HCT116 (cell line): ENCODE measurements around the gene EHBP1. TPM values are rescaled to one million over a fixed set of nuclear protein-coding genes. Genes with fewer than 3 reads are reported as not detected.

Experiments
- ATAC-seq: fragments of 200-7000 bp; cut with Tn5 transposase; 2 replicates; pipeline ENCODE4 v1.9.1; 2020; ENCODE audit warnings: mild to moderate bottlenecking, moderate library complexity
- BruUV-seq: library from RNA; stranded (reverse); fragments of 400-500 nt; replicated peaks from 2 replicates; lab custom pipeline; 2021; lab: Mats Ljungman, UMichigan
- CTCF ChIA-PET: fragments of 300-600 bp; sonication (Branson Sonifier 250); formaldehyde crosslinking; loops from one replicate; lab custom pipeline; 2021; ENCODE audit warnings: antibody characterized with exemption; lab: Charles Lee
- POLR2A ChIA-PET: fragments of 300-600, 350-600 bp; sonication (Branson Sonifier 250); formaldehyde crosslinking; loops from one replicate; lab custom pipeline; 2021; ENCODE audit warnings: antibody characterized with exemption; lab: Charles Lee
- RAD21 ChIA-PET, 2 experiments: fragments of 300-600 bp; sonication (Branson Sonifier 250); formaldehyde crosslinking; loops; one replicate each; lab custom pipeline; 2023; ENCODE audit warnings: low total read pairs in 2 of 2; ENCODE audit not compliant: uncharacterized antibody in 2 of 2, unreplicated experiment in 2 of 2, low non-redundant PET in 1 of 2; lab: Charles Lee
- DNase-seq: peaks from one replicate; pipeline ENCODE4 v3.0.0-alpha.2; 2010; ENCODE audit warnings: low read depth, low spot score
- H2AFZ ChIP-seq: fragments of 200-600 bp; shearing (Covaris generic), sonication (generic); 2 replicates; pipeline ENCODE4 v1.6.1; 2017; ENCODE audit warnings: low read depth, mixed run types, mixed read lengths, antibody characterized with exemption, low read length; ENCODE audit not compliant: poor library complexity, severe bottlenecking
- H3K27ac ChIP-seq: 2 replicates; pipeline ENCODE4 v1.5.1; 2012; ENCODE audit warnings: low read depth, low read length
- H3K27me3 ChIP-seq: fragments of 200-600 bp; sonication (generic); 2 replicates; pipeline ENCODE4 v1.6.1; 2016; ENCODE audit warnings: mixed run types, low read length, mixed read lengths; ENCODE audit not compliant: insufficient read depth
- H3K36me3 ChIP-seq, 2 experiments: fragments of 200-500 bp in 1 of 2; fragments of 200-600 bp in 1 of 2; sonication (Bioruptor generic) in 1 of 2; sonication (generic) in 1 of 2; 2 replicates each; pipeline versions ENCODE4 v1.5.1 to v1.6.1; 2014 to 2016; ENCODE audit warnings: low read length in 2 of 2, inconsistent platforms in 1 of 2, mixed read lengths in 1 of 2, mixed run types in 1 of 2; ENCODE audit not compliant: insufficient read depth in 2 of 2, control insufficient read depth in 1 of 2
- H3K4me1 ChIP-seq, 2 experiments: fragments of 200-600 bp in 1 of 2; sonication (generic) in 1 of 2; 2 replicates each; pipeline versions ENCODE4 v1.5.1 to v1.6.1; 2012 to 2017; ENCODE audit warnings: low read length in 2 of 2, inconsistent platforms in 1 of 2, mild to moderate bottlenecking in 1 of 2, mixed read lengths in 1 of 2, mixed run types in 1 of 2, moderate library complexity in 1 of 2; ENCODE audit not compliant: insufficient read depth in 2 of 2, control insufficient read depth in 1 of 2
- H3K4me2 ChIP-seq: fragments of 200-600 bp; sonication (generic); 2 replicates; pipeline ENCODE4 v1.6.1; 2017; ENCODE audit warnings: mixed run types, low read length, mixed read lengths
- H3K4me3 ChIP-seq, 2 experiments: fragments of 200-600 bp in 1 of 2; sonication (generic) in 1 of 2; replicated peaks in 1 of 2; 2 replicates each; pipeline ENCODE4 v1.5.1; 2011 to 2016; ENCODE audit warnings: low read length in 2 of 2, control low read depth in 1 of 2, low read depth in 1 of 2, mild to moderate bottlenecking in 1 of 2, mixed read lengths in 1 of 2, mixed run types in 1 of 2
- H3K79me2 ChIP-seq: fragments of 200-600 bp; sonication (generic); 2 replicates; pipeline ENCODE4 v1.6.1; 2017; ENCODE audit warnings: mild to moderate bottlenecking, mixed run types, low read length, moderate library complexity, mixed read lengths; ENCODE audit not compliant: insufficient read depth
- H3K9ac ChIP-seq: fragments of 200-600 bp; sonication (generic); 2 replicates; pipeline ENCODE4 v1.6.1; 2016; ENCODE audit warnings: low read length, mixed read lengths
- H3K9me2 ChIP-seq: fragments of 200-600 bp; sonication (generic), shearing (Covaris generic); 2 replicates; pipeline ENCODE4 v1.6.1; 2017; ENCODE audit warnings: mixed run types, mild to moderate bottlenecking, moderate library complexity; ENCODE audit not compliant: insufficient read depth
- H3K9me3 ChIP-seq, 2 experiments: fragments of 200-500 bp in 1 of 2; fragments of 200-600 bp in 1 of 2; sonication (Bioruptor generic) in 1 of 2; sonication (generic) in 1 of 2; 2 replicates each; pipeline ENCODE4 v1.6.1; 2014 to 2017; ENCODE audit warnings: low read length in 2 of 2, mixed read lengths in 2 of 2, inconsistent platforms in 1 of 2, low read depth in 1 of 2, mild to moderate bottlenecking in 1 of 2, mixed run types in 1 of 2, moderate library complexity in 1 of 2; ENCODE audit not compliant: control insufficient read depth in 1 of 2, insufficient read depth in 1 of 2
- H4K20me1 ChIP-seq: fragments of 200-600 bp; sonication (generic), shearing (Covaris generic); 2 replicates; pipeline ENCODE4 v1.6.1; 2017; ENCODE audit warnings: mixed run types, mild to moderate bottlenecking, moderate library complexity; ENCODE audit not compliant: insufficient read depth
- ATF3 ChIP-seq: IDR thresholded peaks from 2 replicates; pipeline ENCODE4 v1.6.1; 2012
- CBX3 ChIP-seq: IDR thresholded peaks from 2 replicates; pipeline ENCODE4 v1.6.1; 2012; ENCODE audit warnings: low read depth
- CEBPB ChIP-seq: IDR thresholded peaks from 2 replicates; pipeline ENCODE4 v1.6.1; 2012; ENCODE audit warnings: low read depth
- EGR1 ChIP-seq: IDR thresholded peaks from 2 replicates; pipeline ENCODE4 v1.6.1; 2012; ENCODE audit warnings: low read depth
- EZH2 ChIP-seq: fragments of 200-600 bp; sonication (generic); IDR thresholded peaks from 2 replicates; pipeline ENCODE4 v1.6.1; 2017; ENCODE audit warnings: antibody characterized with exemption, mixed run types
- EZH2phosphoT487 ChIP-seq: fragments of 200-600 bp; IDR thresholded peaks from 2 replicates; pipeline ENCODE4 v1.6.1; 2018; ENCODE audit warnings: antibody characterized with exemption, borderline replicate concordance
- FOSL1 ChIP-seq: IDR thresholded peaks from 2 replicates; pipeline ENCODE4 v1.6.1; 2012; ENCODE audit warnings: low read depth
- JUND ChIP-seq: IDR thresholded peaks from 2 replicates; pipeline ENCODE4 v1.6.1; 2012
- MAX ChIP-seq: IDR thresholded peaks from 2 replicates; pipeline ENCODE4 v1.6.1; 2012
- POLR2A ChIP-seq: IDR thresholded peaks from 2 replicates; pipeline ENCODE4 v1.7.0; 2011; ENCODE audit warnings: borderline replicate concordance; ENCODE audit not compliant: insufficient read depth, insufficient read length; ENCODE audit errors: extremely low read depth
- POLR2AphosphoS5 ChIP-seq: IDR thresholded peaks from 2 replicates; pipeline ENCODE4 v1.6.1; 2011; ENCODE audit warnings: mild to moderate bottlenecking, low read depth, low read length, moderate library complexity
- RAD21 ChIP-seq: IDR thresholded peaks from 2 replicates; pipeline ENCODE4 v1.6.1; 2012; ENCODE audit warnings: low read depth, mild to moderate bottlenecking
- SIN3A ChIP-seq: IDR thresholded peaks from 2 replicates; pipeline ENCODE4 v1.6.1; 2012; ENCODE audit warnings: low read depth
- SP1 ChIP-seq: IDR thresholded peaks from 2 replicates; pipeline ENCODE4 v1.6.1; 2012; ENCODE audit warnings: low read depth
- SRF ChIP-seq: IDR thresholded peaks from 2 replicates; pipeline ENCODE4 v1.6.1; 2012; ENCODE audit warnings: low read depth
- TCF7L2 ChIP-seq: IDR thresholded peaks from 2 replicates; pipeline ENCODE4 v1.7.0; 2011; ENCODE audit warnings: borderline replicate concordance, inconsistent platforms; ENCODE audit not compliant: insufficient read depth, insufficient read length; ENCODE audit errors: extremely low read depth
- ZBTB33 ChIP-seq: IDR thresholded peaks from 2 replicates; pipeline ENCODE4 v1.6.1; 2011; ENCODE audit warnings: mild to moderate bottlenecking, low read length, moderate library complexity; ENCODE audit not compliant: insufficient replicate concordance; ENCODE audit errors: extremely low read depth
- ZFX ChIP-seq: fragments of 450-650 bp; IDR thresholded peaks from 2 replicates; pipeline ENCODE4 v1.6.1; 2017
- intact Hi-C: fragments of 100-400 bp; cut with micrococcal nuclease; formaldehyde crosslinking; loops from 2 replicates; pipeline ENCODE4 v1.10.0; 2022
- total RNA-seq: library from RNA; stranded (reverse); gene quantifications from one replicate; pipeline ENCODE4 v1.2.1, GENCODE V29; 2021; ENCODE audit not compliant: unreplicated experiment
- TF ChIP-seq, protein P1 (sequence below), 3 experiments: fragments of 200-600 bp in 1 of 3; sonication (generic) in 1 of 3; IDR thresholded peaks in 2 of 3; conservative IDR thresholded peaks in 1 of 3; 2 replicates each; pipeline ENCODE4 v1.5.1; 2012 to 2017; ENCODE audit warnings: low read depth in 2 of 3, low read length in 2 of 3, antibody characterized with exemption in 1 of 3, borderline replicate concordance in 1 of 3, control low read depth in 1 of 3, mild to moderate bottlenecking in 1 of 3, mixed read lengths in 1 of 3, mixed run types in 1 of 3, moderate library complexity in 1 of 3; ENCODE audit not compliant: insufficient read depth in 1 of 3
- TF ChIP-seq, protein P2 (sequence below): IDR thresholded peaks from 2 replicates; pipeline ENCODE4 v1.6.1; 2012; ENCODE audit warnings: low read depth

EHBP1 gene
- total RNA-seq, 1 experiment from 2014 or later = 89.9 TPM

DNA sequence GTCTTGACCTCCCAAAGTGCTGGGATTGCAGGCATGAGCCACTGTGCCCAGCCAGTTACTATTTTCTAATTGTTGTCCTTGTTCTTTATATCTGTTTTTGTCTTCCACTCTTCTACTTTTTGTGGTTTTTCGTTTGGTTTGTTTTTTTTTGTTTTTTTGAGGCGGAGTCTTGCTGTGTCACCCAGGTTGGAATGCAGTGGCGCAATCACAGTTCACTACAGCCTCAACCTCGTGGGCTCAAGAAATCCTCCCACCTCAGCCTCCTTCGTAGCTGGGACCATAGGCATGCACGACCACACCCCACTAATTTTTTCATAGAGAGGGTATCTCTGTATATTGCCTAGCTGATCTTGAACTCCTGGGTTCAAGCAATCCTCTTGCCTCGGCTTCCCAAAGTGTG, 100.7 kb downstream of the EHBP1 start:
- ATAC-seq = no peak
- DNase-seq = no peak
- intact Hi-C loops = no loop called here

More for the DNA sequence above, 100.7 kb downstream of the EHBP1 start:
- no peaks in the 10 kb centered on the region for H3K9me2 ChIP-seq
- H3K9me3 ChIP-seq = no peaks in the 10 kb centered on the region
- H3K36me3 ChIP-seq = 0 out of 4 replicates have a peak, but pooled peaks cover 0 to 8% of the 10 kb centered on the region in 2 experiments
- H4K20me1 ChIP-seq = no peaks in the 10 kb centered on the region
- H3K4me3 ChIP-seq = no peak overlapping the region
- H3K4me1 ChIP-seq = peaks cover 5 to 14% of the 10 kb centered on the region in 2 experiments; a peak in 2 of 4 replicates
- POLR2A ChIA-PET = no interaction called here
- CTCF ChIA-PET = no interaction called here
- BruUV-seq = no TSS peak
- no peak overlapping the region for H3K4me2 ChIP-seq
- RAD21 ChIA-PET = no interaction called here
- H3K27ac ChIP-seq = no peak overlapping the region; the same call in 1 of the 2 replicates
- H3K27me3 ChIP-seq = no peaks in the 10 kb centered on the region
- peaks cover 77% of the 10 kb centered on the region for H3K79me2 ChIP-seq
- no peak overlapping the region for H2AFZ ChIP-seq
- TF ChIP-seq ZFX (no peak), FOSL1 (no peak), CBX3 (no peak), SIN3A (no peak), POLR2AphosphoS5 (no peak), EGR1 (no peak), TCF7L2 (no peak), ATF3 (no peak), RAD21 (no peak), EZH2 (no peak), MAX (no peak), EZH2phosphoT487 (no peak), ZBTB33 (no peak), CEBPB (peak; percentile 77; the same call in 1 of the 2 replicates), JUND (0 out of 2 replicates have a peak, but pooled peaks have one; percentile 16), SP1 (0 out of 2 replicates have a peak, but pooled peaks have one; percentile 9), POLR2A (no peak), SRF (no peak)
- TF ChIP-seq, protein P1, sequence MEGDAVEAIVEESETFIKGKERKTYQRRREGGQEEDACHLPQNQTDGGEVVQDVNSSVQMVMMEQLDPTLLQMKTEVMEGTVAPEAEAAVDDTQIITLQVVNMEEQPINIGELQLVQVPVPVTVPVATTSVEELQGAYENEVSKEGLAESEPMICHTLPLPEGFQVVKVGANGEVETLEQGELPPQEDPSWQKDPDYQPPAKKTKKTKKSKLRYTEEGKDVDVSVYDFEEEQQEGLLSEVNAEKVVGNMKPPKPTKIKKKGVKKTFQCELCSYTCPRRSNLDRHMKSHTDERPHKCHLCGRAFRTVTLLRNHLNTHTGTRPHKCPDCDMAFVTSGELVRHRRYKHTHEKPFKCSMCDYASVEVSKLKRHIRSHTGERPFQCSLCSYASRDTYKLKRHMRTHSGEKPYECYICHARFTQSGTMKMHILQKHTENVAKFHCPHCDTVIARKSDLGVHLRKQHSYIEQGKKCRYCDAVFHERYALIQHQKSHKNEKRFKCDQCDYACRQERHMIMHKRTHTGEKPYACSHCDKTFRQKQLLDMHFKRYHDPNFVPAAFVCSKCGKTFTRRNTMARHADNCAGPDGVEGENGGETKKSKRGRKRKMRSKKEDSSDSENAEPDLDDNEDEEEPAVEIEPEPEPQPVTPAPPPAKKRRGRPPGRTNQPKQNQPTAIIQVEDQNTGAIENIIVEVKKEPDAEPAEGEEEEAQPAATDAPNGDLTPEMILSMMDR (IDR thresholded peaks at IDR 0.05 in 2 of 3, conservative IDR thresholded peaks at IDR 0.05 in 1 of 3; ENCODE audit: borderline replicate concordance in 1 of 3, insufficient read depth in 1 of 3, low read depth in 2 of 3, low read length in 2 of 3) = no peak
- TF ChIP-seq, protein P2, sequence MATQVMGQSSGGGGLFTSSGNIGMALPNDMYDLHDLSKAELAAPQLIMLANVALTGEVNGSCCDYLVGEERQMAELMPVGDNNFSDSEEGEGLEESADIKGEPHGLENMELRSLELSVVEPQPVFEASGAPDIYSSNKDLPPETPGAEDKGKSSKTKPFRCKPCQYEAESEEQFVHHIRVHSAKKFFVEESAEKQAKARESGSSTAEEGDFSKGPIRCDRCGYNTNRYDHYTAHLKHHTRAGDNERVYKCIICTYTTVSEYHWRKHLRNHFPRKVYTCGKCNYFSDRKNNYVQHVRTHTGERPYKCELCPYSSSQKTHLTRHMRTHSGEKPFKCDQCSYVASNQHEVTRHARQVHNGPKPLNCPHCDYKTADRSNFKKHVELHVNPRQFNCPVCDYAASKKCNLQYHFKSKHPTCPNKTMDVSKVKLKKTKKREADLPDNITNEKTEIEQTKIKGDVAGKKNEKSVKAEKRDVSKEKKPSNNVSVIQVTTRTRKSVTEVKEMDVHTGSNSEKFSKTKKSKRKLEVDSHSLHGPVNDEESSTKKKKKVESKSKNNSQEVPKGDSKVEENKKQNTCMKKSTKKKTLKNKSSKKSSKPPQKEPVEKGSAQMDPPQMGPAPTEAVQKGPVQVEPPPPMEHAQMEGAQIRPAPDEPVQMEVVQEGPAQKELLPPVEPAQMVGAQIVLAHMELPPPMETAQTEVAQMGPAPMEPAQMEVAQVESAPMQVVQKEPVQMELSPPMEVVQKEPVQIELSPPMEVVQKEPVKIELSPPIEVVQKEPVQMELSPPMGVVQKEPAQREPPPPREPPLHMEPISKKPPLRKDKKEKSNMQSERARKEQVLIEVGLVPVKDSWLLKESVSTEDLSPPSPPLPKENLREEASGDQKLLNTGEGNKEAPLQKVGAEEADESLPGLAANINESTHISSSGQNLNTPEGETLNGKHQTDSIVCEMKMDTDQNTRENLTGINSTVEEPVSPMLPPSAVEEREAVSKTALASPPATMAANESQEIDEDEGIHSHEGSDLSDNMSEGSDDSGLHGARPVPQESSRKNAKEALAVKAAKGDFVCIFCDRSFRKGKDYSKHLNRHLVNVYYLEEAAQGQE = no peak
- H3K9ac ChIP-seq = no peak overlapping the region
